ENCODE results near the gene PEPD. TPM values are rescaled to one million over a fixed set of nuclear protein-coding genes. Genes with fewer than 3 reads are reported as not detected.
A peak's percentile ranks its signal among the peaks of the same experiment; 100 is the strongest.

The PEPD gene
- total RNA-seq, 1 experiment from 2014 or later = 83.1 TPM

GRCh38 chr19:33428627-33429125 is 92.9 kb downstream of the PEPD start (continued):
- TF ChIP-seq ZNF416 (CRISPR knock-in tag; IDR thresholded peaks at IDR 0.05) (no peak), EMX1 (CRISPR knock-in tag; IDR thresholded peaks at IDR 0.05) (no peak), ZNF512 (CRISPR knock-in tag; IDR thresholded peaks at IDR 0.05; ENCODE audit: borderline replicate concordance) (no peak), ZBTB21 (CRISPR knock-in tag; IDR thresholded peaks at IDR 0.05; ENCODE audit: borderline replicate concordance) (no peak)

DNA sequence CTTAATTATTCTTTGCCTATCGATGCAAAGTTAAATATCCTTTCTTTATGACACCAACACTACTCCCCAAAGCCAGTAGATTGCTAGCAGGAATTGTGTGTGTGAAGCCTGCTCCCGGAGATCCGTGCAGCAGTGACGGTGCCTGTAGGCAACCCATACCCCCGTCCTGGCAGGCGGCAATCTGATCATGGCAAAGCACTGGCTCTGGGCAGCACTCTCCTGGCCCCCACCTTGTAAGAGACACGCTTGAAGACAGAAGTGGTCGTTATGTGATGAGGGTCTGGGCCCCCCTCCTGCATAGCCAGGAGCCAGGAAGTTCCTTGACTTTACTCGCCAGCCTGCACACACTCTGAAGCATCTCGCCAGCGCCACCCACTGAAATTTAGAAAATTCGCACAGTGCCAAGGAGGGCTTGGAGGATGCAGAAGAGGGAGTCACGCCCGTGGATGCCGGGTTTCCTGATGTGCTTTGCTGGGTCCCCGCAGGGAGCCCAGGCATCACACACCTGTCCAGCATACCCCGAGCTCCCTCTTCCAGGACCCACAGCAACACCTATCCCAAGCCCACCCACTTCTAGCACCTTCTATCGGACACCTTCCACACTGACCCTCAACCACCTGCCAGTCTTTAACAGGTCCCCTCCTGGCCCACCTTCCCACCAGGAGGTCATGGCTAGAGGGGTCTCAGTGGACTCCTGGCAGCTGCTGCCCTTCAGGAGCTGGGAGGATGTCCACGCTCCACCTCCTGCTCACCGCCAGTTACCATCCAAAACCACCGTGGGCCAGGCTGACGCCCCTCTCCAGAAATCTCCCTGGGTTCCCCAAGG is 93.6 kb downstream of the PEPD start:
- H3K27me3 Mint-ChIP-seq (ENCODE audit: low read depth) = no peaks in the 10 kb centered on the region
- no peaks in the 10 kb centered on the region for H3K9me3 Mint-ChIP-seq
- no peak overlapping the region for H3K27ac Mint-ChIP-seq
- no peak for DNase-seq (ENCODE audit: low spot score)
- H3K4me3 Mint-ChIP-seq = no peak overlapping the region
- H3K36me3 Mint-ChIP-seq = no peaks in the 10 kb centered on the region
- no peaks in the 10 kb centered on the region for H3K4me1 Mint-ChIP-seq
- peak; percentile 53 for ATAC-seq
- ChIA-PET POLR2A (no interaction called here), CTCF (interaction anchor here (1.3 to 2.9 kb wide), 2 partner anchors 12 to 16 kb away, joined by 3 to 10 read pairs; no protein-coding TSS in a partner anchor)
- TF ChIP-seq ZNF232 (CRISPR knock-in tag; IDR thresholded peaks at IDR 0.05) (no peak), GTF2I (CRISPR knock-in tag; conservative IDR thresholded peaks at IDR 0.05) (no peak), ZNF532 (CRISPR knock-in tag; IDR thresholded peaks at IDR 0.05; ENCODE audit: borderline replicate concordance) (no peak), TCF7 (CRISPR knock-in tag; IDR thresholded peaks at IDR 0.05; ENCODE audit: low read depth) (no peak), ZSCAN18 (CRISPR knock-in tag; IDR thresholded peaks at IDR 0.05) (no peak), ZNF317 (CRISPR knock-in tag; IDR thresholded peaks at IDR 0.05; ENCODE audit: borderline replicate concordance, low read depth) (no peak), USF1 (CRISPR knock-in tag; IDR thresholded peaks at IDR 0.05) (no peak), FOXK1 (CRISPR knock-in tag; IDR thresholded peaks at IDR 0.05) (no peak), ZNF671 (CRISPR knock-in tag; IDR thresholded peaks at IDR 0.05) (no peak), ATF3 (CRISPR knock-in tag; conservative IDR thresholded peaks at IDR 0.05) (no peak), ATF6 (CRISPR knock-in tag; IDR thresholded peaks at IDR 0.05) (no peak)
- TF ChIP-seq, protein P1, sequence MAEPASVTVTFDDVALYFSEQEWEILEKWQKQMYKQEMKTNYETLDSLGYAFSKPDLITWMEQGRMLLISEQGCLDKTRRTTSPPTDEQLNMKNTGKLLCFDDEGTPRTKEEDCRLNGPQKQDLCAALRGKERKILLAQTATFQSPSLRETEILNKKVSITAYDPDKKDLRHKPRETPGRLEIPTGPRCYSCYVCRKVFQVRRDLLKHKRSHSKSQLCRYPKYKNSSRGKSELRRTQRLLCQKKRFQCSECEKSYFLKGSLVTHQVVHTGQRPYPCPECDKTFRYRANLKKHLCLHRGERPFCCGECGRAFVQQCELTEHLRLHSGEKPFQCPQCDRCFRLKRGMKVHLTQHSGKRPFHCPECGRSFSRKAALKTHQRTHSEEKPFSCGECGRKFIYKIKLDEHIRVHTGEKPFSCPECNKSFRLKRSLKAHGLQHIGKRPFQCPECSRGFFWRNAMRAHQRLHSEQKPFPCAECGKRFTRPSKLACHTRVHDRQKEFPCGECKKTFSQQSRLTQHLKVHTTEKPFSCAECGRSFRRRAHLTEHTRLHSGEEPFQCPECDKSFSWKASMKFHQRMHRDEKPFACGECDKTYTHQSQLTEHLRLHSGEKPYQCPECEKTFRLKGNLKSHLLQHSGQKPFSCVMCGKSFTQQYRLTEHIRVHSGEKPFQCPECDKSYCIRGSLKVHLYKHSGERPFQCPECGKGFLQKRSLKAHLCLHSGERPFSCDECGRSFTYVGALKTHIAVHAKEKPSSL (CRISPR knock-in tag; conservative IDR thresholded peaks at IDR 0.05) = no peak
- TF ChIP-seq, protein P2, sequence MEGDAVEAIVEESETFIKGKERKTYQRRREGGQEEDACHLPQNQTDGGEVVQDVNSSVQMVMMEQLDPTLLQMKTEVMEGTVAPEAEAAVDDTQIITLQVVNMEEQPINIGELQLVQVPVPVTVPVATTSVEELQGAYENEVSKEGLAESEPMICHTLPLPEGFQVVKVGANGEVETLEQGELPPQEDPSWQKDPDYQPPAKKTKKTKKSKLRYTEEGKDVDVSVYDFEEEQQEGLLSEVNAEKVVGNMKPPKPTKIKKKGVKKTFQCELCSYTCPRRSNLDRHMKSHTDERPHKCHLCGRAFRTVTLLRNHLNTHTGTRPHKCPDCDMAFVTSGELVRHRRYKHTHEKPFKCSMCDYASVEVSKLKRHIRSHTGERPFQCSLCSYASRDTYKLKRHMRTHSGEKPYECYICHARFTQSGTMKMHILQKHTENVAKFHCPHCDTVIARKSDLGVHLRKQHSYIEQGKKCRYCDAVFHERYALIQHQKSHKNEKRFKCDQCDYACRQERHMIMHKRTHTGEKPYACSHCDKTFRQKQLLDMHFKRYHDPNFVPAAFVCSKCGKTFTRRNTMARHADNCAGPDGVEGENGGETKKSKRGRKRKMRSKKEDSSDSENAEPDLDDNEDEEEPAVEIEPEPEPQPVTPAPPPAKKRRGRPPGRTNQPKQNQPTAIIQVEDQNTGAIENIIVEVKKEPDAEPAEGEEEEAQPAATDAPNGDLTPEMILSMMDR (IDR thresholded peaks at IDR 0.05) = no peak
- TF ChIP-seq, protein P3, sequence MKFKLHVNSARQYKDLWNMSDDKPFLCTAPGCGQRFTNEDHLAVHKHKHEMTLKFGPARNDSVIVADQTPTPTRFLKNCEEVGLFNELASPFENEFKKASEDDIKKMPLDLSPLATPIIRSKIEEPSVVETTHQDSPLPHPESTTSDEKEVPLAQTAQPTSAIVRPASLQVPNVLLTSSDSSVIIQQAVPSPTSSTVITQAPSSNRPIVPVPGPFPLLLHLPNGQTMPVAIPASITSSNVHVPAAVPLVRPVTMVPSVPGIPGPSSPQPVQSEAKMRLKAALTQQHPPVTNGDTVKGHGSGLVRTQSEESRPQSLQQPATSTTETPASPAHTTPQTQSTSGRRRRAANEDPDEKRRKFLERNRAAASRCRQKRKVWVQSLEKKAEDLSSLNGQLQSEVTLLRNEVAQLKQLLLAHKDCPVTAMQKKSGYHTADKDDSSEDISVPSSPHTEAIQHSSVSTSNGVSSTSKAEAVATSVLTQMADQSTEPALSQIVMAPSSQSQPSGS (CRISPR knock-in tag; IDR thresholded peaks at IDR 0.05; ENCODE audit: borderline replicate concordance, low read depth) = no peak

Measured in WTC11 (cell line).